Loucy (cell line): ENCODE results near the gene ZNF480.

Source experiments
- H2AFZ ChIP-seq: fragments of 200-600 bp; sonication (generic); 2 replicates; pipeline ENCODE4 v1.6.0; 2016; ENCODE audit warnings: antibody characterized with exemption, mild to moderate bottlenecking, low read length, moderate library complexity
- H3F3A ChIP-seq: fragments of 200-600 bp; 2 replicates; pipeline ENCODE4 v1.6.0; 2016; ENCODE audit warnings: antibody characterized with exemption, low read depth, mild to moderate bottlenecking
- H3K27me3 ChIP-seq: fragments of 200-600 bp; sonication (generic); 2 replicates; pipeline ENCODE4 v1.6.1; 2014; ENCODE audit warnings: low read length, mild to moderate bottlenecking; ENCODE audit not compliant: insufficient read depth, poor library complexity, severe bottlenecking
- H3K36me3 ChIP-seq: fragments of 200-600 bp; sonication (generic); 2 replicates; pipeline ENCODE4 v1.6.1; 2016; ENCODE audit warnings: low read length; ENCODE audit not compliant: insufficient read depth
- H3K4me1 ChIP-seq: fragments of 200-600 bp; sonication (generic); 2 replicates; pipeline ENCODE4 v1.5.1; 2014; ENCODE audit warnings: low read length, mild to moderate bottlenecking; ENCODE audit not compliant: insufficient read depth, poor library complexity, severe bottlenecking
- H3K4me2 ChIP-seq: fragments of 200-600 bp; sonication (generic); 2 replicates; pipeline ENCODE4 v1.6.0; 2014; ENCODE audit warnings: antibody characterized with exemption, low read length, low read depth, mild to moderate bottlenecking; ENCODE audit not compliant: poor library complexity, severe bottlenecking
- H3K4me3 ChIP-seq: fragments of 200-600 bp; sonication (generic); 2 replicates; pipeline ENCODE4 v1.5.1; 2014; ENCODE audit warnings: low read length, mild to moderate bottlenecking, mixed read lengths; ENCODE audit not compliant: poor library complexity, severe bottlenecking
- H3K79me2 ChIP-seq: fragments of 200-600 bp; sonication (generic); 2 replicates; pipeline ENCODE4 v1.6.1; 2014; ENCODE audit warnings: low read length; ENCODE audit not compliant: insufficient read depth
- H3K9ac ChIP-seq: fragments of 200-600 bp; sonication (generic); 2 replicates; pipeline ENCODE4 v1.6.0; 2014; ENCODE audit warnings: mild to moderate bottlenecking, low read depth, low read length, moderate library complexity; ENCODE audit not compliant: poor library complexity, severe bottlenecking
- H3K9me2 ChIP-seq: fragments of 200-600 bp; sonication (generic); replicated peaks from 2 replicates; pipeline ENCODE4 v1.6.1; 2016; ENCODE audit warnings: low read depth, low read length, mixed read lengths
- H3K9me3 ChIP-seq: fragments of 200-600 bp; sonication (generic); 2 replicates; pipeline ENCODE4 v1.6.1; 2014; ENCODE audit warnings: mild to moderate bottlenecking, antibody characterized with exemption, low read length, low read depth; ENCODE audit not compliant: insufficient read depth
- H4K20me1 ChIP-seq: fragments of 200-600 bp; sonication (generic); 2 replicates; pipeline ENCODE4 v1.6.0; 2014; ENCODE audit warnings: antibody characterized with exemption, low read length, mild to moderate bottlenecking; ENCODE audit not compliant: insufficient read depth, poor library complexity, severe bottlenecking
- CTCF ChIP-seq: fragments of 200-600 bp; sonication (generic); conservative IDR thresholded peaks from 2 replicates; pipeline ENCODE4 v1.5.1; 2014; ENCODE audit warnings: mild to moderate bottlenecking, antibody characterized with exemption, low read length
- EZH2phosphoT487 ChIP-seq: fragments of 200-600 bp; IDR thresholded peaks from 2 replicates; pipeline ENCODE4 v1.6.1; 2018; ENCODE audit warnings: antibody characterized with exemption, mild to moderate bottlenecking, moderate library complexity, borderline replicate concordance

Gene ZNF480

GRCh38 chr19:52351512-52351911 is 54.5 kb downstream of the ZNF480 start:
- peak overlapping the region; percentile 88 for H2AFZ ChIP-seq
- no peaks in the 10 kb centered on the region for H3K36me3 ChIP-seq
- no peak overlapping the region for H3K4me2 ChIP-seq
- H4K20me1 ChIP-seq, result no peaks in the 10 kb centered on the region
- H3K9me2 ChIP-seq, result no peaks in the 10 kb centered on the region
- H3K9me3 ChIP-seq, result no peaks in the 10 kb centered on the region
- H3K4me1 ChIP-seq, result no peaks in the 10 kb centered on the region
- H3K27me3 ChIP-seq, result no peaks in the 10 kb centered on the region
- H3K4me3 ChIP-seq, result no peak overlapping the region
- no peak for TF ChIP-seq EZH2phosphoT487
- TF ChIP-seq CTCF, result peak; percentile 72
- no peak overlapping the region for H3K9ac ChIP-seq
- no peaks in the 10 kb centered on the region for H3K79me2 ChIP-seq
- H3F3A ChIP-seq, result no peaks in the 10 kb centered on the region

- Histone ChIP-seq H3K4me1 (no peaks in the 10 kb centered on the region), H3K9me3 (peaks cover 29% of the 10 kb centered on the region; the same call in 1 of the 2 replicates)
Observed at GRCh38 chr19:52366414-52366824, 69.5 kb downstream of the ZNF480 start.

GRCh38 chr19:52369559-52370340 is 72.8 kb downstream of the ZNF480 start, which contains the start of gene ZNF880:
Gene ZNF880, plus strand, starts transcription at chr19:52369923. Its CDS starts 43 bp downstream, at chr19:52369966.
- no peaks in the 10 kb centered on the region for H3K4me1 ChIP-seq
- peaks cover 15% of the 10 kb centered on the region for H3K36me3 ChIP-seq
- H3K4me3 ChIP-seq, result no peak within 1 kb of the TSS
- H2AFZ ChIP-seq, result no peak within 1 kb of the TSS
- no peaks in the 10 kb centered on the region for H3K9me2 ChIP-seq
- H3K4me2 ChIP-seq, result no peak within 1 kb of the TSS
- no peaks in the 10 kb centered on the region for H3K79me2 ChIP-seq
- H3F3A ChIP-seq, result no peaks in the 10 kb centered on the region
- no peaks in the 10 kb centered on the region for H3K27me3 ChIP-seq
- no peaks in the 10 kb centered on the region for H4K20me1 ChIP-seq
- peaks cover 18% of the 10 kb centered on the region; the same call in 1 of the 2 replicates for H3K9me3 ChIP-seq
- H3K9ac ChIP-seq, result no peak within 1 kb of the TSS
- TF ChIP-seq EZH2phosphoT487 (no peak), CTCF (no peak)

More at GRCh38 chr19:52366414-52366824, 69.5 kb downstream of the ZNF480 start:
- Histone ChIP-seq H3K9ac (no peak overlapping the region), H3K36me3 (peaks cover 15% of the 10 kb centered on the region), H3F3A (no peaks in the 10 kb centered on the region), H4K20me1 (no peaks in the 10 kb centered on the region), H3K79me2 (no peaks in the 10 kb centered on the region), H2AFZ (no peak overlapping the region), H3K27me3 (no peaks in the 10 kb centered on the region), H3K4me2 (no peak overlapping the region), H3K4me3 (no peak overlapping the region), H3K9me2 (no peaks in the 10 kb centered on the region)
- no peak for TF ChIP-seq EZH2phosphoT487
- no peak for TF ChIP-seq CTCF
